EL (cell line): ENCODE data around the gene IL1F10.
"Not testable (repeated sequence)": the region's sequence is repeated elsewhere in the genome, so short reads cannot be mapped to it uniquely, and the experiment has no call there.

ENCODE experiments used
- DNase-seq: peaks from one replicate; pipeline ENCODE4 v3.0.0-alpha.2; 2016

IL1F10 gene

GRCh38 chr2:113084249-113085000 lies 16.7 kb downstream of the IL1F10 start:
- DNase-seq: no peak

DNA sequence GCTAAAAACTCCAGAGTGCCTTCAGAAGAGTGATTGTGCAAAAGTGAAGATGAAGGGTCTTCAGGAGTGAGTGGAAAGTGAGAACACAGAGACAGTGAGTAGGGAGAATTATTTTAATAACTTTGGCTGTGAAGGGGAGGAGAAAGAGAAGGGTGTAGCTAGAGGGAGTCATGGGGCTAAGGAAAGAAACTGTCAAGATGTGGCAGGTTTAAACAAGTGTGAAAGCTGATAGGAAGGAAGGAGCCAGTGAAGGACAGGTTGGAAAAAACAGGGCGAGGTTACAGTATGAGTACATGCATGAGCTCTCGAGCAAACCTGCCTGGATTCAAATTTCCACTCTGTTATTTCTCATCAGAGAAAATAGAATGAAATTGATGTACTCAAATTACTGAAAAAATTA lies 17.8 kb downstream of the IL1F10 start:
- no peak for DNase-seq

DNA sequence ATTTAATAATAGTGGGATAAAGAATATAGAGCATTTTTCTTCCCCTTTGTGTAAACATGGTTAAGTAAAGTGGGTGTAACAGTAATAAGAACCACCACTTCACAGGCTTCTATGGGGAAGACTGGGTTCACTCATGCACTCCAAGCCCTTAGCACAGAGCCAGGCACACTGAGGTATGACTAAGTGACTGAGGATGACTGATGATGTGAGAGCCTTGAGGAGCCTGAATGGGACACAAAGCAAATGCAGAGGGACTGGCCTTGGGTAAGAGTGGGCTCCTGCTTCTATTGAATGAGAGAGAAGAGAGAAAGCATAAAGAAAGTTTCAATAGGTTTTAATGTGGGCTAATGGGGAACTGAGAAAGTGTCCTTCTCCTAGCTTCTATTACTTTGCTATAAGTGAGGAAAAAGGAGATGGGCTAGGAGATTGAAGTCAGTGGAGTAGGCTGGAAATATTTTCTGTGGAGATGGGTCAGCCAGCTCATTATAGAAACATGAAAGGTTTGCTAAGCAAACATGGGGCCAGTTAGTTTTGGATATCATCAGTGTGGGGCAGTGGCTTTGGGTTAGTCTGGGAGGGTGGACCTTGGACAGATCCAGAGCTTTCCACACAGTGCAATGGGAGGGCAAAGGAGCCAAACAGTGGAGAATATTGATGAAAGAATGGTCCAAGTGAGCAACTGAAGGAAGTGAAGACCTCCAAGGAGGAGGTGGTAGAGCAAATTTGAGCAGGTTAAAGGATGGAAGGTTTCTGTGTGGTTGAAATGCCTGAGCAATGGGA lies 20.6 kb downstream of the IL1F10 start:
- DNase-seq: no peak

DNA sequence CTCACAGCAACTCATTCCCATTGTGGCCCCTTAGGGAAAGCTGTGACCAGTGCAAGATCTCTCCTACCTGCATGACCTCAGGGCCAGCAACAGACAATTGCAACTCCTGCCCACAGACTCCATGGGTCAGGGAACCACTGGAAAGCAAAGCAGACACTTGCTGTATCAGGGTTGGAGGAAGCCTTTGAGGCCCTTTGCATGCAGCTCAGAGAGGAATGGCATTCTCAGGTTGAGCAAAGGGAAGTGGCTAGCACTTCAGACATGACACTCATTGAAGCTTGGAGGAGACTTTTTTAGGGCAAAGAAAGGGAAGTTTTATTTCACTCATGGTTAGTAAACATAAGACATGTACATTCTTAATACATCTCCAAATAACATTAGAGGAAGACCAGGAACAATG lies 22.1 kb downstream of the IL1F10 start:
- no peak for DNase-seq

- DNase-seq: no peak
These were observed 23.6 kb downstream of the IL1F10 start for GRCh38 chr2:113091231-113091896.

GRCh38 chr2:113092864-113093612 lies 25.3 kb downstream of the IL1F10 start:
- no peak for DNase-seq

GRCh38 chr2:113093613-113093977 lies 25.8 kb downstream of the IL1F10 start:
- DNase-seq: no peak

DNA sequence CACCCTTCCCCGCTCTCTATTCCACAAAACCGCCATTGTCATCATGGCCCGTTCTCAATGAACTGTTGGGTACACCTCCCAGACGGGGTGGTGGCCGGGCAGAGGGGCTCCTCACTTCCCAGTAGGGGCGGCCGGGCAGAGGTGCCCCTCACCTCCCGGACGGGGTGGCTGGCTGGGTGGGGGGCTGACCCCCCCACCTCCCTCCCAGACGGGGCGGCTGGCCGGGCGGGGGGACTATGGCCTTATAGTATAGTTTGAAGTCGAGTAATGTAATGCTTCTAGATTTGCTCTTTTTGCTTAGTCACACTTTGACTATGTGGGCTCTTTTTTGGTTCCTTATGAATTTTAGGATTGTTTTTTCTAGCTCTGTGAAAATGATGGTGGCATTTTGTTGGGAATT lies 28.5 kb downstream of the IL1F10 start:
- DNase-seq: not testable (repeated sequence)

- DNase-seq: not testable (repeated sequence)
These were observed 29.3 kb downstream of the IL1F10 start for GRCh38 chr2:113096842-113097618.

DNA sequence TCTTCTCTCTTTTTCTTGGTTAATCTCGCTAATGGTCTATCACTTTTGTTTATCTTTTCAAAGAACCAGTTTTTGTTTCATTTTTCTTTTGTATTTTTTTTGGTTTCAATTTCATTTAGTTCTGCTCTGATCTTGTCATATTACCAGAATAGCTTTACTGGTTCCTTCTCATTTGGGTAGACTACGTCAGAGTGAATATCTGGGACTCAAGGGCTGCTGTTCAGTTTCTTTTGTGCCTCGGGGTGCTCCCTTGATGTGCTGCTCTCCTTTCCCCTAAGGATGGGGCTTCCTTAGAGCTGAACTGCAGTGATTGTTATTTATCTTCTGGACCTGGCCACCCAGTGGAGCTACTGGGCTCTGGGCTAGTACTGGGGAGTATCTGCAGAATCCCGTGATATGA lies 30.3 kb downstream of the IL1F10 start:
- DNase-seq: no peak

- no peak for DNase-seq
These were observed 30.8 kb downstream of the IL1F10 start for GRCh38 chr2:113098532-113098931.

DNA sequence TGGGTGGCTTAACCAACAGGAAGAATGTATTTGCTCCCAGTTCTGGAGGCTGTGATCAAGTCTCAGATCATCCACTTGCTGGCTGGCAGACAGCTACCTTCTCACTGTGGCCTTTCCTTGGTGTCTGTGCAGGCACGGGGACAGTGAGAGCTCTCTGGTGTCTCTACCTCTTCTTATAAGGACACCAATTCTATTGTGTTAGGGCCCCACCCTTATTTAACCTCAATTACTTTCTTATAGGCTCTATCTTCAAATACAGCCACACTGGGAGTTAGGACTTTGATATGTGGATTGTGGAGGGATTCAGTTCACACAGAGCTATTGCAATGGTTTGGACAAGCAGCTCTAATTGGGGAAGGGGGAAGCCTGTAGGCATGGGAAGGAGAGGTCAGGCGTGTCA lies 34.4 kb downstream of the IL1F10 start:
- no peak for DNase-seq

DNA sequence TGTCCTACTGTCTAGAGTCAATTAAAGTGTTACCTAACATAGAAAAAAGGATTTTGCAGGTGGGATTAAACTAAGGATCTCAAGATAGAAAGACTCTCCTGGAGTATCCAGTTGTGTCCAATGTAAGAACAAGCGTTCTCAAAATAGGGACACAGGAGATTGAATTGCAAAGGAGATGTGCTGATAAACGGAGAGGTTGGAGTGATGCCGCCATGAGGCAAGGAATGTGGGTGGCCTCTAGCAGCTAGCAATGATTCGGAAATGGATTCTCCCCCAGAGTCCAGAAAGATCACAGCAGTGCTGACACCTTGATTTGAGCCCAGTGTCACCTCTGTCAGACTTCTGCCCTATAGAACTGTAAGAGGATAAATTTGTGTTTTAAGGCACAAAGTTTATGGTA lies 35.5 kb downstream of the IL1F10 start:
- DNase-seq: no peak

DNA sequence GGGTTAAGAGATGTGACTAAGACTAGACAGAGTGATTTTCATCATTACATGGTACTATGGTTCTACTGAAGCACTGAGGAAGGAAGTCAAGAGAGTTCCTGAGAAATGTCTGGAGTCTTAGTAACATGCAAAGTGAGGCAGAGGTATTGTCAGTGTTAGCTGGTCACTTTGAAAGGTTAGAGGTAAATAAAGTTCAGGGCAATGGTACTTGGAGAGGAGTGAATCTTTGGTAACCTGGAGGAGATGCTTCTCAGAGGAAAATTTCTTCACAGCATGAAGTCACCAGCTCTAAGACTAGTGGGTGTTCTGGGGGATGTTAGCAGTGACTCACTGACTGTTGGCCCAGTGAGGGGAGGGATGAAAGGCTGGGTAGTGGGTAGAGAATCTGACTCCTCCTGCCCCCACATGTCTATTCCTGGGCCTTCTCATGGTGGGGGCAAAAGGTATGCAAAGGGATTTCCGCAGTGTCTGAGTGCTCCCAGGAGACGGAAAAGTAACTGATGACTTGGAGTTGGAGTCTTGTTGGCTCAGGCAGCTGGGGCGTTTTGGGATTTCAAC lies 36.4 kb downstream of the IL1F10 start:
- no peak for DNase-seq

DNA sequence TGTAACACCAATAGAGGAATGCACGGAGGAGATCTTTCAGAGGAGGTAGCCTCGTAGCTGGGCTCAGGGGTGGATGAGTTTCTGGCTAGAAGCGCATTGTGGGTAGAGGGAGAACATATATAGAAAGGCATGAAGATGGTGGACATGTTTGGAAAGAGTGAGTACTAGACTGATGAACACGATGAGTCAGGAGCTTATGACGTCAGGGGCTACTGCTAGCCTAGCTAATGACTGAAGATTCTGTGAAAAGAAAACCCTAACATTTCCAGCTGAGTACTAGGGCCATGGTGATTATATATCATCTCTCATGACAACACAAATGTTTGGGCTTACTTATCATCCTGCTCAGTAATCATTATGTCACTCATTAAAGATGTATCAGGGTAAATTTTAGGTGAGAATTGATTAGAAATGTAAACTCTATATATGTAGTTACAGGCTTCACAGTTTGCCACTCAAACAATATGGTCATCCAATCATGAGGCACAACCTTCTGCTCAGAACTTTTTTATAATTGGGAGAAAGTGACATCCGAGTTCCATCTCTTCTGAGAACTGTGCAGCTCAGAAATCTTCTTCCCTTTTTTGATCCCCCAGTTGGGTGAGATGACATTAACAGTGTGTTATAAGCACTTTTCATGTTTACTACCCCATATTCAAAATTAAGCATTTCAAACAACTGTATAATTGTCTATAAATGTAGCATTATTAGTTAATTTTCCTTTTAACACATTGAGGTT lies 37.4 kb downstream of the IL1F10 start:
- peak; percentile 49 for DNase-seq

- no peak for DNase-seq
These were observed 43.4 kb downstream of the IL1F10 start for GRCh38 chr2:113111121-113111520.

DNA sequence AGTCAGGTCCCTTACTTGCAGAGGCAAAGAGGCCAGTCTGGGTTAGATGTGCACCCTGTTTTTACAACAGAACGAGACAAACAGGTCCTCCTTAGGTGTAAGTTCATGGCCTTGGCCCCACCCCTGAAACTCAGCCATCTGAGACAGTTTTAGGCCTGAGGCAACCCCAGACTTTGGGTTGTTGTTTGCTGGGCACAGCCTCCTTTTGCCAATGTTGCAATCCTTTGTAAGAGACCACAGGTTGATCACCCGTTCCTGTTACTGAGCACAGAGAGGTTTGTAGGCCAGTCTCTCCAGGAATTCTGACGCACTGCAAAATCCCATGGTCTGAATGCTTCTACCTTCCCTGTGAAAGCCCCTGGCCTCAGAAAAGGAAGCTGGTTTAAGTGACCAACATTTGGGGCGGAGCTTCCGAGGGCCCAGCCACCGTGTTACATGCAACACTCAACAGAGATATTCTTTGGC lies 44.1 kb downstream of the IL1F10 start:
- DNase-seq: no peak

DNA sequence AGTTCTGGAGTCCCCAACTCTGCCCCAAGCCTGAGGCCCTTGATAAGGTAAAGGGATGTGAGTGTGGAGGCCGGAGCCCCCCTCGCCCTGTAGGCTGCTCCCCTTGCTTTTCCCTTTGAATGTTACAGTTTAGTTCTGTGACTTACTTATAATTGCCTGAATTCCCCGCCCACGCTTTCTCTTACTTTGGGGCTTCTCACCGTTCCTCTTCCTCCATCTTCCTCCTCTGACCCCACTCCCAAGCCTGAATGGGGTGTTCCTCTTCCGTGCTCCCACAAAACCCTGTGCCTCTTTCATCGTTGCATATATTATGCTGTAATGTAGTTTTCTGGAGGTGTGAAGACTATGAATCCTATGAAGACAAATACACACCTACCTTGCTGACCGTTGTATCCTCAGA lies 44.7 kb downstream of the IL1F10 start:
- DNase-seq: no peak

DNA sequence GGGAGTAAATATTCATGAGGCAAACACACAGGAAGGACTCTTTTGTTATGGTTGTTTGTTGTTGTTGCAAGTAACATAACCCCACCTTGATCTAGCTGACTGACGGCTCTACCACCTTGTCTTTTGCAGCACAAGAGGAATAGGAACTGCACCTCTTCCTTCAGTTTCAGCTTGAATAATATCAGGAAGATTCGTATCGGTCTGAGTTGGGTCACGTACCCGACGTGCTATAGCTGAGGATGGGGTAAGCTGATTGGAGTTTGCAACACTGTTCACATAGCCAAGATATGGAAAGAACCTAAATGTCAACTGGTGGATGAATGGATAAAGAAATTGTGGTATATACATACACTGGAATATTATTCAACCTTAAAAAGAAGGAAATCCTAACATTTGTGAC lies 45.1 kb downstream of the IL1F10 start:
- DNase-seq: no peak

GRCh38 chr2:113113807-113114206 lies 46.0 kb downstream of the IL1F10 start:
- no peak for DNase-seq
